ENCODE measurements around the gene TNIK. TPM values are rescaled to one million over a fixed set of nuclear protein-coding genes. Genes with fewer than 3 reads are reported as not detected.

TNIK gene
- total RNA-seq, 1 donor from 2014 or later = 27.4 TPM

GRCh38 chr3:171460725-171461524 is 720 bp upstream of the TNIK start:
- peak overlapping the region; percentile 96 for H3K4me3 Mint-ChIP-seq
- H3K36me3 Mint-ChIP-seq (ENCODE audit: low read depth) = peaks cover under 1% of the 10 kb centered on the region
- H3K27me3 Mint-ChIP-seq = no peaks in the 10 kb centered on the region
- H3K27ac Mint-ChIP-seq = peak overlapping the region; percentile 91
- H3K4me1 Mint-ChIP-seq = peaks cover 39% of the 10 kb centered on the region
- peak; percentile 85 for DNase-seq
- peaks cover 4% of the 10 kb centered on the region for H3K9me3 Mint-ChIP-seq
- intact Hi-C loops (cut with micrococcal nuclease) = loop anchor here (1.0 to 2.0 kb wide), 7 partner anchors 19 to 1289 kb away; partner anchors contain the start of gene ECT2

- H3K4me3 Mint-ChIP-seq = peak overlapping the region; percentile 96
- no peaks in the 10 kb centered on the region for H3K27me3 Mint-ChIP-seq
- peak overlapping the region; percentile 91 for H3K27ac Mint-ChIP-seq
- peaks cover 46% of the 10 kb centered on the region for H3K4me1 Mint-ChIP-seq
- H3K9me3 Mint-ChIP-seq = no peaks in the 10 kb centered on the region
- DNase-seq = peak; percentile 84
- peaks cover 4% of the 10 kb centered on the region for H3K36me3 Mint-ChIP-seq (ENCODE audit: low read depth)
- intact Hi-C loops (cut with micrococcal nuclease) = loop anchor here (2.0 to 10.0 kb wide), 6 partner anchors 82 to 1237 kb away; partner anchors contain the start of genes EIF5A2 and PRKCI
These were observed 866 bp downstream of the TNIK start for GRCh38 chr3:171459137-171459941.

- no peak for DNase-seq
- peak overlapping the region; percentile 96 for H3K4me3 Mint-ChIP-seq
- H3K27me3 Mint-ChIP-seq = no peaks in the 10 kb centered on the region
- H3K4me1 Mint-ChIP-seq = peaks cover 46% of the 10 kb centered on the region
- H3K36me3 Mint-ChIP-seq (ENCODE audit: low read depth) = peaks cover 4% of the 10 kb centered on the region
- no peaks in the 10 kb centered on the region for H3K9me3 Mint-ChIP-seq
- H3K27ac Mint-ChIP-seq = peak overlapping the region; percentile 91
- intact Hi-C loops (cut with micrococcal nuclease) = loop anchor here (2.0 to 10.0 kb wide), 6 partner anchors 81 to 1236 kb away; partner anchors contain the start of genes EIF5A2 and PRKCI
These were observed 1.4 kb downstream of the TNIK start for GRCh38 chr3:171458864-171459136.

- H3K27ac Mint-ChIP-seq = peak overlapping the region; percentile 91
- intact Hi-C loops (cut with micrococcal nuclease) = loop anchor here (2.0 to 10.0 kb wide), 6 partner anchors 81 to 1236 kb away; partner anchors contain the start of genes EIF5A2 and PRKCI
- H3K4me1 Mint-ChIP-seq = peaks cover 46% of the 10 kb centered on the region
- H3K36me3 Mint-ChIP-seq (ENCODE audit: low read depth) = peaks cover 4% of the 10 kb centered on the region
- H3K9me3 Mint-ChIP-seq = no peaks in the 10 kb centered on the region
- peak; percentile 85 for DNase-seq
- peak overlapping the region; percentile 96 for H3K4me3 Mint-ChIP-seq
- no peaks in the 10 kb centered on the region for H3K27me3 Mint-ChIP-seq
These were observed 1.9 kb downstream of the TNIK start for GRCh38 chr3:171458071-171458863.

GRCh38 chr3:171457607-171458061 is 2.6 kb downstream of the TNIK start:
- intact Hi-C loops (cut with micrococcal nuclease) = loop anchor here (2.0 to 10.0 kb wide), 6 partner anchors 80 to 1235 kb away; partner anchors contain the start of genes EIF5A2 and PRKCI
- H3K4me1 Mint-ChIP-seq = peaks cover 46% of the 10 kb centered on the region

GRCh38 chr3:171456765-171457606 is 3.2 kb downstream of the TNIK start:
- H3K36me3 Mint-ChIP-seq (ENCODE audit: low read depth) = peaks cover 4% of the 10 kb centered on the region
- H3K4me3 Mint-ChIP-seq = peak overlapping the region; percentile 96
- DNase-seq = peak; percentile 68
- no peaks in the 10 kb centered on the region for H3K27me3 Mint-ChIP-seq
- no peaks in the 10 kb centered on the region for H3K9me3 Mint-ChIP-seq
- peaks cover 41% of the 10 kb centered on the region for H3K4me1 Mint-ChIP-seq
- peak overlapping the region; percentile 91 for H3K27ac Mint-ChIP-seq
- intact Hi-C loops (cut with micrococcal nuclease) = loop anchor here (5.0 to 10.0 kb wide), 5 partner anchors 80 to 1235 kb away; partner anchors contain the start of genes EIF5A2 and PRKCI

More at GRCh38 chr3:171457607-171458061, 2.6 kb downstream of the TNIK start:
- Mint-ChIP-seq H3K36me3 (ENCODE audit: low read depth) (peaks cover 4% of the 10 kb centered on the region), H3K27me3 (no peaks in the 10 kb centered on the region), H3K4me3 (peak overlapping the region; percentile 96), H3K9me3 (no peaks in the 10 kb centered on the region), H3K27ac (peak overlapping the region; percentile 91)
- peak; percentile 69 for DNase-seq

GRCh38 chr3:171455603-171456550 is 4.3 kb downstream of the TNIK start:
- intact Hi-C loops (cut with micrococcal nuclease) = loop anchor here (5.0 to 10.0 kb wide), 5 partner anchors 79 to 1234 kb away; partner anchors contain the start of genes EIF5A2 and PRKCI
- Mint-ChIP-seq H3K4me1 (peaks cover 38% of the 10 kb centered on the region), H3K9me3 (no peaks in the 10 kb centered on the region), H3K4me3 (peak overlapping the region; percentile 31), H3K36me3 (ENCODE audit: low read depth) (peaks cover 9% of the 10 kb centered on the region), H3K27me3 (no peaks in the 10 kb centered on the region), H3K27ac (peak overlapping the region; percentile 53)
- no peak for DNase-seq

GRCh38 chr3:171454041-171454440 is 6.2 kb downstream of the TNIK start:
- DNase-seq = peak; percentile 47
- peaks cover 37% of the 10 kb centered on the region for H3K4me1 Mint-ChIP-seq
- no peaks in the 10 kb centered on the region for H3K9me3 Mint-ChIP-seq
- H3K27me3 Mint-ChIP-seq = no peaks in the 10 kb centered on the region
- H3K36me3 Mint-ChIP-seq (ENCODE audit: low read depth) = peaks cover 16% of the 10 kb centered on the region
- H3K4me3 Mint-ChIP-seq = no peak overlapping the region
- H3K27ac Mint-ChIP-seq = no peak overlapping the region
- intact Hi-C loops (cut with micrococcal nuclease) = loop anchor here (10.0 kb wide), 2 partner anchors 549 to 651 kb away; partner anchors contain the start of gene EIF5A2

GRCh38 chr3:171453180-171453886 is 6.9 kb downstream of the TNIK start:
- Mint-ChIP-seq H3K9me3 (no peaks in the 10 kb centered on the region), H3K27me3 (no peaks in the 10 kb centered on the region), H3K4me1 (peaks cover 30% of the 10 kb centered on the region), H3K4me3 (no peak overlapping the region), H3K27ac (no peak overlapping the region), H3K36me3 (ENCODE audit: low read depth) (peaks cover 19% of the 10 kb centered on the region)
- intact Hi-C loops (cut with micrococcal nuclease) = loop anchor here (10.0 kb wide), 2 partner anchors 549 to 651 kb away; partner anchors contain the start of gene EIF5A2
- DNase-seq = peak; percentile 35

- Mint-ChIP-seq H3K27ac (no peak overlapping the region), H3K4me3 (no peak overlapping the region), H3K4me1 (peaks cover 25% of the 10 kb centered on the region), H3K27me3 (no peaks in the 10 kb centered on the region), H3K9me3 (no peaks in the 10 kb centered on the region), H3K36me3 (ENCODE audit: low read depth) (peaks cover 19% of the 10 kb centered on the region)
- intact Hi-C loops (cut with micrococcal nuclease) = loop anchor here (10.0 kb wide), 2 partner anchors 548 to 652 kb away; partner anchors contain the start of gene EIF5A2
- DNase-seq = peak; percentile 39
These were observed 7.9 kb downstream of the TNIK start for GRCh38 chr3:171452328-171452727.

GRCh38 chr3:171451915-171452314 is 8.3 kb downstream of the TNIK start:
- Mint-ChIP-seq H3K4me1 (peaks cover 20% of the 10 kb centered on the region), H3K27me3 (no peaks in the 10 kb centered on the region), H3K27ac (no peak overlapping the region), H3K9me3 (no peaks in the 10 kb centered on the region), H3K36me3 (ENCODE audit: low read depth) (peaks cover 19% of the 10 kb centered on the region), H3K4me3 (no peak overlapping the region)
- no peak for DNase-seq
- intact Hi-C loops (cut with micrococcal nuclease) = loop anchor here (10.0 kb wide), 2 partner anchors 547 to 653 kb away; partner anchors contain the start of gene EIF5A2

All from activated CD4-positive, alpha-beta T cell treated with anti-CD3 and anti-CD28 coated beads, Interleukin-2, amount 10 ng/mL, durations not matched to agents 24 days and 14 days (primary cell).